Common myeloid progenitor, CD34-positive (primary cell): ENCODE results near the gene ZC3HAV1L.

ENCODE experiments used
- CTCF ChIA-PET: fragments of 350-600 bp; sonication (Branson Sonifier 250); formaldehyde crosslinking; loops from one replicate; lab custom pipeline; 2021; ENCODE audit warnings: antibody characterized with exemption; lab: Charles Lee
- POLR2A ChIA-PET: fragments of 350-600 bp; sonication (Branson Sonifier 250); formaldehyde crosslinking; loops from one replicate; lab custom pipeline; 2021; ENCODE audit warnings: antibody characterized with exemption; lab: Charles Lee
- DNase-seq, 3 donors: peaks; one replicate each; pipeline versions ENCODE4 v3.0.0 to v3.0.0-alpha.2; 2013
- H3K27ac ChIP-seq, 2 experiments: 1 replicate in 1 of 2; 2 replicates in 1 of 2; pipeline ENCODE4 v1.7.0; 2013; ENCODE audit warnings: inconsistent platforms in 2 of 2, low read length in 2 of 2, mild to moderate bottlenecking in 2 of 2, low read depth in 1 of 2, moderate library complexity in 1 of 2; ENCODE audit not compliant: severe bottlenecking in 2 of 2, insufficient read depth in 1 of 2, poor library complexity in 1 of 2
- H3K27me3 ChIP-seq, 5 experiments: replicated peaks in 2 of 5; 1 replicate in 3 of 5; 2 replicates in 2 of 5; pipeline versions ENCODE4 v1.6.1 to v1.7.0; 2013; ENCODE audit warnings: low read length in 4 of 5, mild to moderate bottlenecking in 2 of 5, moderate library complexity in 2 of 5, inconsistent platforms in 1 of 5; ENCODE audit not compliant: insufficient read depth in 5 of 5, control insufficient read depth in 4 of 5
- H3K36me3 ChIP-seq, 4 experiments: 1 replicate in 2 of 4; 2 replicates in 2 of 4; pipeline versions ENCODE4 v1.6.1 to v1.7.0; 2013; ENCODE audit warnings: low read length in 3 of 4, control low read depth in 1 of 4, mild to moderate bottlenecking in 1 of 4; ENCODE audit not compliant: control insufficient read depth in 4 of 4, insufficient read depth in 4 of 4
- H3K4me1 ChIP-seq, 4 experiments: 1 replicate in 3 of 4; 2 replicates in 1 of 4; pipeline versions ENCODE4 v1.6.1 to v1.7.1; 2013; ENCODE audit warnings: low read length in 3 of 4, mild to moderate bottlenecking in 3 of 4, control low read depth in 1 of 4, inconsistent platforms in 1 of 4, moderate library complexity in 1 of 4; ENCODE audit not compliant: control insufficient read depth in 4 of 4, insufficient read depth in 4 of 4; ENCODE audit errors: control extremely low read depth in 1 of 4
- H3K4me3 ChIP-seq, 7 experiments: 1 replicate in 4 of 7; 2 replicates in 3 of 7; pipeline versions ENCODE4 v1.5.1 to v1.7.0; 2013; ENCODE audit warnings: mild to moderate bottlenecking in 7 of 7, low read length in 6 of 7, moderate library complexity in 6 of 7, inconsistent platforms in 2 of 7, low read depth in 2 of 7, control low read depth in 1 of 7; ENCODE audit not compliant: insufficient read depth in 4 of 7, control insufficient read depth in 1 of 7; ENCODE audit errors: extremely low read depth in 1 of 7
- H3K9me3 ChIP-seq, 5 experiments: 1 replicate in 4 of 5; 2 replicates in 1 of 5; pipeline versions ENCODE4 v1.6.1 to v1.7.1; 2013; ENCODE audit warnings: low read length in 4 of 5, mild to moderate bottlenecking in 2 of 5, inconsistent platforms in 1 of 5, low read depth in 1 of 5, moderate library complexity in 1 of 5; ENCODE audit not compliant: control insufficient read depth in 4 of 5, insufficient read depth in 2 of 5; ENCODE audit errors: control extremely low read depth in 1 of 5
- WGBS: methylation state at CpG from one replicate; pipeline ENCODE4 v1.1.5; 2013; ENCODE audit not compliant: insufficient coverage; 5-methylcytosine and 5-hydroxymethylcytosine counted together

ZC3HAV1L gene

GRCh38 chr7:139011373-139011772 lies 24.5 kb downstream of the ZC3HAV1L start:
- Histone ChIP-seq H3K36me3 (no peaks in the 10 kb centered on the region), H3K9me3 (no peaks in the 10 kb centered on the region), H3K27ac (no peak overlapping the region), H3K4me1 (no peaks in the 10 kb centered on the region), H3K27me3 (peaks cover 0 to 2% (median 0%) of the 10 kb centered on the region in 5 experiments), H3K4me3 (no peak overlapping the region)
- ChIA-PET POLR2A (no interaction called here), CTCF (interaction anchor here (0.9 to 1.1 kb wide), 2 partner anchors 64 to 214 kb away, joined by 3 read pairs; no protein-coding TSS in a partner anchor)
- 100% methylated on average over 2 of the region's 3 CpGs for WGBS
- no peak for DNase-seq

- Histone ChIP-seq H3K36me3 (no peaks in the 10 kb centered on the region), H3K9me3 (peaks cover 0 to 11% (median 0%) of the 10 kb centered on the region in 5 experiments), H3K27ac (no peak overlapping the region), H3K4me1 (no peaks in the 10 kb centered on the region), H3K27me3 (no peaks in the 10 kb centered on the region), H3K4me3 (no peak overlapping the region)
- ChIA-PET CTCF (interaction anchor here (1.9 kb wide), 1 partner anchor 13 kb away, joined by 6 read pairs; no protein-coding TSS in a partner anchor), POLR2A (no interaction called here)
- peak; percentile 10 to 42 (median 32) for DNase-seq
Measured at GRCh38 chr7:139004321-139005090, 31.3 kb downstream of the ZC3HAV1L start.

GRCh38 chr7:138999414-138999813 lies 36.4 kb downstream of the ZC3HAV1L start:
- no peak for DNase-seq
- H3K4me3 ChIP-seq, result no peak overlapping the region
- 100% methylated on average over 2 of the region's 3 CpGs for WGBS
- H3K4me1 ChIP-seq, result no peaks in the 10 kb centered on the region
- ChIA-PET POLR2A (no interaction called here), CTCF (interaction anchor here (0.6 kb wide), 1 partner anchor 247 kb away, joined by 3 read pairs; no protein-coding TSS in a partner anchor)
- no peak overlapping the region for H3K27ac ChIP-seq
- no peaks in the 10 kb centered on the region for H3K27me3 ChIP-seq
- H3K36me3 ChIP-seq, result no peaks in the 10 kb centered on the region
- peaks cover 0 to 3% (median 0%) of the 10 kb centered on the region in 5 experiments for H3K9me3 ChIP-seq

GRCh38 chr7:138992052-138992531 lies 43.8 kb downstream of the ZC3HAV1L start:
- no peak overlapping the region for H3K27ac ChIP-seq
- H3K9me3 ChIP-seq, result peaks cover 0 to 6% (median 0%) of the 10 kb centered on the region in 5 experiments
- no peaks in the 10 kb centered on the region for H3K36me3 ChIP-seq
- whole genome bisulfite sequencing, result 87% methylated on average over 8 of the region's 8 CpGs
- no peaks in the 10 kb centered on the region for H3K4me1 ChIP-seq
- DNase-seq, result no peak
- CTCF ChIA-PET, result no interaction called here
- POLR2A ChIA-PET, result no interaction called here
- no peak overlapping the region for H3K4me3 ChIP-seq
- no peaks in the 10 kb centered on the region for H3K27me3 ChIP-seq

GRCh38 chr7:138987686-138988085 lies 48.2 kb downstream of the ZC3HAV1L start:
- WGBS, result 100% methylated on average over 1 of the region's 1 CpG
- H3K36me3 ChIP-seq, result no peaks in the 10 kb centered on the region
- POLR2A ChIA-PET, result no interaction called here
- peaks cover 0 to under 1% (median 0%) of the 10 kb centered on the region in 4 experiments for H3K4me1 ChIP-seq
- CTCF ChIA-PET, result interaction anchor here (1.6 kb wide), 1 partner anchor 29 kb away, joined by 4 read pairs; no protein-coding TSS in a partner anchor
- no peak overlapping the region for H3K4me3 ChIP-seq
- H3K27ac ChIP-seq, result no peak overlapping the region
- H3K27me3 ChIP-seq, result no peaks in the 10 kb centered on the region
- DNase-seq, result no peak
- H3K9me3 ChIP-seq, result peaks cover 0 to 6% (median 0%) of the 10 kb centered on the region in 5 experiments

GRCh38 chr7:138982204-138982623 lies 53.6 kb downstream of the ZC3HAV1L start:
- Histone ChIP-seq H3K27ac (peak overlapping the region in 1 of 2 experiments; percentile 47), H3K9me3 (no peaks in the 10 kb centered on the region), H3K4me3 (peak overlapping the region; percentile 49 to 86 (median 72)), H3K36me3 (no peaks in the 10 kb centered on the region), H3K27me3 (no peaks in the 10 kb centered on the region), H3K4me1 (peaks cover 5 to 22% (median 20%) of the 10 kb centered on the region in 4 experiments)
- 36% methylated on average over 14 of the region's 14 CpGs for WGBS
- peak in 2 of 3 donors; percentile 55 to 58 for DNase-seq
- POLR2A ChIA-PET, result interaction anchor here (0.6 kb wide), 1 partner anchor 8 kb away, joined by 4 read pairs; no protein-coding TSS in a partner anchor
- CTCF ChIA-PET, result interaction anchor here (0.8 to 2.4 kb wide), 5 partner anchors 35 to 96 kb away, joined by 3 to 10 read pairs (median 4); no protein-coding TSS in a partner anchor
